ENCODE measurements around the gene OR10T2.

DNA sequence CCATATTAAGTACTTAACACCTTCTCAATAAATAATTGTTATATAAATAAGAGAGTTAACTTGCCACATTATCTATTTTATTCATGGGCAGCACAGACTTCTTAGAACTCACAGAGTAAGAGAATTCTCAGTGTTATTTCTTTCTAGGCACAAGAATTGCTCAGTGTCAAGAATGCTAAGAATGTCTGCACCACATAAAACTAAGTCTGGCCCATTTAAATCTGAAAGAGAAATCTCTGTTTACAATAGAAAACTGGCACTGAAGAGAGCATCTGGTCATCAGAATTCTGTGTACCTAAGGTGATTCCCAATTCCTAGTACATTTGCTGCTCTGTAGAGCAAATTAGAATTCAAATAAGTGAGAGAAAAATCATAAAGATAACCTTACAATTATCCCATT, 22.9 kb upstream of the OR10T2 start:
- TF ChIP-seq EZH2 (conservative IDR thresholded peaks at IDR 0.05; ENCODE audit: low read depth, low read length) (no peak), ZSCAN31 (CRISPR knock-in tag; IDR thresholded peaks at IDR 0.05; ENCODE audit: low read depth) (no peak), HNF4G (IDR thresholded peaks at IDR 0.05; ENCODE audit: borderline replicate concordance, low read depth, low read length) (no peak), HNF4G (CRISPR knock-in tag; IDR thresholded peaks at IDR 0.05; ENCODE audit: borderline replicate concordance, low read depth) (no peak), GABPA (IDR thresholded peaks at IDR 0.05; ENCODE audit: low read depth, low read length) (no peak), GABPA (CRISPR knock-in tag; IDR thresholded peaks at IDR 0.05; ENCODE audit: low read depth) (no peak), EP300 (IDR thresholded peaks at IDR 0.05; ENCODE audit: low read depth in 2 of 2, low read length in 2 of 2) (no peak), EP300 (CRISPR knock-in tag; IDR thresholded peaks at IDR 0.05; ENCODE audit: borderline replicate concordance) (no peak), NR3C1 (CRISPR knock-in tag; IDR thresholded peaks at IDR 0.05) (no peak), CBFB (CRISPR knock-in tag; IDR thresholded peaks at IDR 0.05) (no peak), ZNF564 (CRISPR knock-in tag; IDR thresholded peaks at IDR 0.05) (no peak), MED1 (CRISPR knock-in tag; IDR thresholded peaks at IDR 0.05) (no peak), CEBPB (IDR thresholded peaks at IDR 0.05; ENCODE audit: borderline replicate concordance, low read depth, low read length) (no peak)
- TF ChIP-seq, protein P1, sequence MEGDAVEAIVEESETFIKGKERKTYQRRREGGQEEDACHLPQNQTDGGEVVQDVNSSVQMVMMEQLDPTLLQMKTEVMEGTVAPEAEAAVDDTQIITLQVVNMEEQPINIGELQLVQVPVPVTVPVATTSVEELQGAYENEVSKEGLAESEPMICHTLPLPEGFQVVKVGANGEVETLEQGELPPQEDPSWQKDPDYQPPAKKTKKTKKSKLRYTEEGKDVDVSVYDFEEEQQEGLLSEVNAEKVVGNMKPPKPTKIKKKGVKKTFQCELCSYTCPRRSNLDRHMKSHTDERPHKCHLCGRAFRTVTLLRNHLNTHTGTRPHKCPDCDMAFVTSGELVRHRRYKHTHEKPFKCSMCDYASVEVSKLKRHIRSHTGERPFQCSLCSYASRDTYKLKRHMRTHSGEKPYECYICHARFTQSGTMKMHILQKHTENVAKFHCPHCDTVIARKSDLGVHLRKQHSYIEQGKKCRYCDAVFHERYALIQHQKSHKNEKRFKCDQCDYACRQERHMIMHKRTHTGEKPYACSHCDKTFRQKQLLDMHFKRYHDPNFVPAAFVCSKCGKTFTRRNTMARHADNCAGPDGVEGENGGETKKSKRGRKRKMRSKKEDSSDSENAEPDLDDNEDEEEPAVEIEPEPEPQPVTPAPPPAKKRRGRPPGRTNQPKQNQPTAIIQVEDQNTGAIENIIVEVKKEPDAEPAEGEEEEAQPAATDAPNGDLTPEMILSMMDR (CRISPR knock-in tag; IDR thresholded peaks at IDR 0.05): no peak
- TF ChIP-seq, protein P2, sequence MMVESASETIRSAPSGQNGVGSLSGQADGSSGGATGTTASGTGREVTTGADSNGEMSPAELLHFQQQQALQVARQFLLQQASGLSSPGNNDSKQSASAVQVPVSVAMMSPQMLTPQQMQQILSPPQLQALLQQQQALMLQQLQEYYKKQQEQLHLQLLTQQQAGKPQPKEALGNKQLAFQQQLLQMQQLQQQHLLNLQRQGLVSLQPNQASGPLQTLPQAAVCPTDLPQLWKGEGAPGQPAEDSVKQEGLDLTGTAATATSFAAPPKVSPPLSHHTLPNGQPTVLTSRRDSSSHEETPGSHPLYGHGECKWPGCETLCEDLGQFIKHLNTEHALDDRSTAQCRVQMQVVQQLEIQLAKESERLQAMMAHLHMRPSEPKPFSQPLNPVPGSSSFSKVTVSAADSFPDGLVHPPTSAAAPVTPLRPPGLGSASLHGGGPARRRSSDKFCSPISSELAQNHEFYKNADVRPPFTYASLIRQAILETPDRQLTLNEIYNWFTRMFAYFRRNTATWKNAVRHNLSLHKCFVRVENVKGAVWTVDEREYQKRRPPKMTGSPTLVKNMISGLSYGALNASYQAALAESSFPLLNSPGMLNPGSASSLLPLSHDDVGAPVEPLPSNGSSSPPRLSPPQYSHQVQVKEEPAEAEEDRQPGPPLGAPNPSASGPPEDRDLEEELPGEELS (CRISPR knock-in tag; IDR thresholded peaks at IDR 0.05): no peak
- TF ChIP-seq, protein P3, sequence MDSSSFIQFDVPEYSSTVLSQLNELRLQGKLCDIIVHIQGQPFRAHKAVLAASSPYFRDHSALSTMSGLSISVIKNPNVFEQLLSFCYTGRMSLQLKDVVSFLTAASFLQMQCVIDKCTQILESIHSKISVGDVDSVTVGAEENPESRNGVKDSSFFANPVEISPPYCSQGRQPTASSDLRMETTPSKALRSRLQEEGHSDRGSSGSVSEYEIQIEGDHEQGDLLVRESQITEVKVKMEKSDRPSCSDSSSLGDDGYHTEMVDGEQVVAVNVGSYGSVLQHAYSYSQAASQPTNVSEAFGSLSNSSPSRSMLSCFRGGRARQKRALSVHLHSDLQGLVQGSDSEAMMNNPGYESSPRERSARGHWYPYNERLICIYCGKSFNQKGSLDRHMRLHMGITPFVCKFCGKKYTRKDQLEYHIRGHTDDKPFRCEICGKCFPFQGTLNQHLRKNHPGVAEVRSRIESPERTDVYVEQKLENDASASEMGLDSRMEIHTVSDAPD (CRISPR knock-in tag; IDR thresholded peaks at IDR 0.05): no peak

Measured in HepG2 (cell line).